SK-N-SH (cell line): ENCODE measurements around the gene PRDM8.

Source experiments
- CTCF ChIP-seq: fragments of 200-600 bp; sonication (generic); IDR thresholded peaks from 2 replicates; pipeline ENCODE4 v1.6.1; 2017; ENCODE audit warnings: antibody characterized with exemption, mild to moderate bottlenecking, moderate library complexity
- FOXM1 ChIP-seq: IDR thresholded peaks from 2 replicates; pipeline ENCODE4 v1.4.0; 2012; ENCODE audit warnings: low read depth, mild to moderate bottlenecking
- RFX5 ChIP-seq: IDR thresholded peaks from 2 replicates; pipeline ENCODE4 v1.6.1; 2012; ENCODE audit warnings: mild to moderate bottlenecking, improper control_type of control experiment, low read length
- TAF1 ChIP-seq: IDR thresholded peaks from 2 replicates; pipeline ENCODE4 v1.6.1; 2012; ENCODE audit warnings: low read depth, mild to moderate bottlenecking, low read length, moderate library complexity, borderline replicate concordance

GRCh38 chr4:80213117-80213815 lies 16.0 kb downstream of the PRDM8 start:
- TF ChIP-seq FOXM1 (no peak), TAF1 (no peak), CTCF (no peak), RFX5 (no peak)
